Mammary epithelial cell (primary cell): ENCODE results near the gene TEX29.

ENCODE experiments used
- EZH2 ChIP-seq: IDR thresholded peaks from 2 replicates; pipeline ENCODE4 v1.6.1; 2012; ENCODE audit warnings: low read length, inconsistent platforms, borderline replicate concordance
- TF ChIP-seq, protein P1 (sequence below), 2 donors: IDR thresholded peaks in 1 of 2; conservative IDR thresholded peaks in 1 of 2; 2 replicates each; pipeline ENCODE4 v1.5.1; 2011 to 2012; ENCODE audit warnings: inconsistent platforms in 2 of 2, low read length in 2 of 2, mild to moderate bottlenecking in 2 of 2, control low read depth in 1 of 2, low read depth in 1 of 2; ENCODE audit not compliant: insufficient read depth in 1 of 2; ENCODE audit errors: extremely low read depth in 1 of 2

DNA sequence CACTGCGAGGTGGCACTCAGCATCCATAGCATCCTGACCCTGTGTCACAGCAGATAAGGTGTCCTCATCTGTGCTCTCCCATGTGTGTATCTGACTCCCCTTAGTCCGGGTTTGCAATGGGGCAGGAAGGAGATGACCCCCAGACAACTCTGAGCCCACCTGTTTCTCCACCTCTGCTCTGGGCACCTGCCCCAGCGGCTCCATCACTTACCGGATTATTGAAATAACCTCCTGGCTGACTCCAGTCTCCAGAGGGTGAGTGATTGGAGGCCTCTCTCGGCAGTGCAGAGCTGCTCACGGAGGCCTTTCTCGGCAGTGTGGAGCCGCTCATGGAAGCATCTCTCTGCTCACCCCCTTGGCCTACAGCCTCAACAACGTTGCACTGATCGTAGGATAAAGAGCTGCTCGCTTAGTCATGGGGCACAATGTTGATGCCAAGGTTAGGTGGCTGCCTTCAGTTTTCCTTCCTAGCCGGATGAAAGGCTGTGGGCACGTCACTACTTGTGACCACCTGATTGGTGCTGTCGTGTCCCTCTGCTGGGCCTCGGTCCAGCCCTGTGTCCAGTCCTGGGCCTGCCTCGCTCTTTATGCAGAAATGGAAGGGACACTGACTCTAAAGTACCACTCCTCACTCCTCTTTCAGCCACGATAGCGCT, 67.6 kb downstream of the TEX29 start:
- TF ChIP-seq, protein P1, sequence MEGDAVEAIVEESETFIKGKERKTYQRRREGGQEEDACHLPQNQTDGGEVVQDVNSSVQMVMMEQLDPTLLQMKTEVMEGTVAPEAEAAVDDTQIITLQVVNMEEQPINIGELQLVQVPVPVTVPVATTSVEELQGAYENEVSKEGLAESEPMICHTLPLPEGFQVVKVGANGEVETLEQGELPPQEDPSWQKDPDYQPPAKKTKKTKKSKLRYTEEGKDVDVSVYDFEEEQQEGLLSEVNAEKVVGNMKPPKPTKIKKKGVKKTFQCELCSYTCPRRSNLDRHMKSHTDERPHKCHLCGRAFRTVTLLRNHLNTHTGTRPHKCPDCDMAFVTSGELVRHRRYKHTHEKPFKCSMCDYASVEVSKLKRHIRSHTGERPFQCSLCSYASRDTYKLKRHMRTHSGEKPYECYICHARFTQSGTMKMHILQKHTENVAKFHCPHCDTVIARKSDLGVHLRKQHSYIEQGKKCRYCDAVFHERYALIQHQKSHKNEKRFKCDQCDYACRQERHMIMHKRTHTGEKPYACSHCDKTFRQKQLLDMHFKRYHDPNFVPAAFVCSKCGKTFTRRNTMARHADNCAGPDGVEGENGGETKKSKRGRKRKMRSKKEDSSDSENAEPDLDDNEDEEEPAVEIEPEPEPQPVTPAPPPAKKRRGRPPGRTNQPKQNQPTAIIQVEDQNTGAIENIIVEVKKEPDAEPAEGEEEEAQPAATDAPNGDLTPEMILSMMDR (conservative IDR thresholded peaks at IDR 0.05 in 1 of 2, IDR thresholded peaks at IDR 0.05 in 1 of 2; ENCODE audit: extremely low read depth in 1 of 2, insufficient read depth in 1 of 2, low read depth in 1 of 2, low read length in 2 of 2): no peak
- TF ChIP-seq EZH2: no peak
